Measurements from ENCODE around the gene TMEM220.

DNA sequence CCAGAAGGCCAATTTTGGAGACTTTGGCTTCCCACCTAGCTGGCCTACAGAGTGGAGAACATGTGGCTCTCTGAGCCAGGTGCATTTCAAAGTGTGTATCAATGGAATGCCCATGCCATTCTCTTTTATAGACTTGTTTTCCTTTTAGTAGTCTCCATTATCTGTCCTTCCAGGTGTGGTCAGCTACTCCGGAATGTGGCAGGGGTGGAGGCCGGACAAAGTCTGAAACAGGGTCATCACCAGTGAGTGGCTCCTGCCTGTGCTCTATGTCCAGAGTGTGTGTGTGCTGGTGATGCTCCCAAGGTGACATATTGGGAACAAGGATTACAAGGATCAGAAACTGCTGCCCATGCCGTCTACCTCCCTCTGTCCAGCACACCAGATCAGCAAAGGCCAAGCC is 3.8 kb upstream of the TMEM220 start:
- TF ChIP-seq, protein P1, sequence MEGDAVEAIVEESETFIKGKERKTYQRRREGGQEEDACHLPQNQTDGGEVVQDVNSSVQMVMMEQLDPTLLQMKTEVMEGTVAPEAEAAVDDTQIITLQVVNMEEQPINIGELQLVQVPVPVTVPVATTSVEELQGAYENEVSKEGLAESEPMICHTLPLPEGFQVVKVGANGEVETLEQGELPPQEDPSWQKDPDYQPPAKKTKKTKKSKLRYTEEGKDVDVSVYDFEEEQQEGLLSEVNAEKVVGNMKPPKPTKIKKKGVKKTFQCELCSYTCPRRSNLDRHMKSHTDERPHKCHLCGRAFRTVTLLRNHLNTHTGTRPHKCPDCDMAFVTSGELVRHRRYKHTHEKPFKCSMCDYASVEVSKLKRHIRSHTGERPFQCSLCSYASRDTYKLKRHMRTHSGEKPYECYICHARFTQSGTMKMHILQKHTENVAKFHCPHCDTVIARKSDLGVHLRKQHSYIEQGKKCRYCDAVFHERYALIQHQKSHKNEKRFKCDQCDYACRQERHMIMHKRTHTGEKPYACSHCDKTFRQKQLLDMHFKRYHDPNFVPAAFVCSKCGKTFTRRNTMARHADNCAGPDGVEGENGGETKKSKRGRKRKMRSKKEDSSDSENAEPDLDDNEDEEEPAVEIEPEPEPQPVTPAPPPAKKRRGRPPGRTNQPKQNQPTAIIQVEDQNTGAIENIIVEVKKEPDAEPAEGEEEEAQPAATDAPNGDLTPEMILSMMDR (IDR thresholded peaks at IDR 0.05; ENCODE audit: low read depth, low read length, poor library complexity, severe bottlenecking): no peak
- no peak for TF ChIP-seq EZH2phosphoT487 (IDR thresholded peaks at IDR 0.05; ENCODE audit: borderline replicate concordance, low read length)

Data from DOHH2 (cell line).